ENCODE results near the gene CTCFL.

GRCh38 chr20:57536120-57536708, 11.3 kb upstream of the CTCFL start:
- TF ChIP-seq EZH2phosphoT487 (IDR thresholded peaks at IDR 0.05; ENCODE audit: insufficient read depth, low read depth) (no peak), EZH2 (IDR thresholded peaks at IDR 0.05; ENCODE audit: insufficient read depth, poor library complexity, severe bottlenecking) (no peak)

Measured in GM23248 (cell line).